Measurements from ENCODE around the gene C1orf159. TPM values are rescaled to one million over a fixed set of nuclear protein-coding genes. Genes with fewer than 3 reads are reported as not detected.

C1orf159 gene
- polyA plus RNA-seq, 3 donors = 6.4 to 20.1 (median 14.1) TPM

- DNase-seq (ENCODE audit: extremely low read depth in 1 of 11, low read depth in 9 of 11, low spot score in 4 of 11) = no peak
These were observed 64.6 kb downstream of the C1orf159 start for GRCh38 chr1:1051127-1051810.

- DNase-seq (ENCODE audit: extremely low read depth in 1 of 11, low read depth in 9 of 11, low spot score in 4 of 11) = no peak
These were observed 65.3 kb downstream of the C1orf159 start for GRCh38 chr1:1050577-1051052.

GRCh38 chr1:1049318-1050165 is 66.3 kb downstream of the C1orf159 start:
- no peak for DNase-seq (ENCODE audit: extremely low read depth in 1 of 11, low read depth in 9 of 11, low spot score in 4 of 11)

GRCh38 chr1:1048765-1049164 is 67.1 kb downstream of the C1orf159 start:
- DNase-seq (ENCODE audit: extremely low read depth in 1 of 11, low read depth in 9 of 11, low spot score in 4 of 11) = no peak

GRCh38 chr1:1047963-1048362 is 67.9 kb downstream of the C1orf159 start:
- no peak for DNase-seq (ENCODE audit: extremely low read depth in 1 of 11, low read depth in 9 of 11, low spot score in 4 of 11)

GRCh38 chr1:1047407-1047806 is 68.5 kb downstream of the C1orf159 start:
- DNase-seq (ENCODE audit: extremely low read depth in 1 of 11, low read depth in 9 of 11, low spot score in 4 of 11) = no peak

- DNase-seq (ENCODE audit: extremely low read depth in 1 of 11, low read depth in 9 of 11, low spot score in 4 of 11) = no peak
These were observed 69.1 kb downstream of the C1orf159 start for GRCh38 chr1:1046767-1047166.

GRCh38 chr1:1046243-1046642 is 69.6 kb downstream of the C1orf159 start:
- no peak for DNase-seq (ENCODE audit: extremely low read depth in 1 of 11, low read depth in 9 of 11, low spot score in 4 of 11)

GRCh38 chr1:1045129-1045528 is 70.8 kb downstream of the C1orf159 start:
- DNase-seq (ENCODE audit: extremely low read depth in 1 of 11, low read depth in 9 of 11, low spot score in 4 of 11) = no peak

GRCh38 chr1:1044455-1045078 is 71.3 kb downstream of the C1orf159 start:
- DNase-seq (ENCODE audit: extremely low read depth in 1 of 11, low read depth in 9 of 11, low spot score in 4 of 11) = no peak

- DNase-seq (ENCODE audit: extremely low read depth in 1 of 11, low read depth in 9 of 11, low spot score in 4 of 11) = no peak
These were observed 72.0 kb downstream of the C1orf159 start for GRCh38 chr1:1043921-1044320.

- DNase-seq (ENCODE audit: extremely low read depth in 1 of 11, low read depth in 9 of 11, low spot score in 4 of 11) = no peak
These were observed 72.5 kb downstream of the C1orf159 start for GRCh38 chr1:1043411-1043810.

GRCh38 chr1:1042835-1043234 is 73.1 kb downstream of the C1orf159 start:
- DNase-seq (ENCODE audit: extremely low read depth in 1 of 11, low read depth in 9 of 11, low spot score in 4 of 11) = no peak

GRCh38 chr1:1041873-1042272 is 74.0 kb downstream of the C1orf159 start:
- no peak for DNase-seq (ENCODE audit: extremely low read depth in 1 of 11, low read depth in 9 of 11, low spot score in 4 of 11)

GRCh38 chr1:1041092-1041523 is 74.8 kb downstream of the C1orf159 start:
- DNase-seq (ENCODE audit: extremely low read depth in 1 of 11, low read depth in 9 of 11, low spot score in 4 of 11) = no peak

GRCh38 chr1:1040004-1040991 is 75.6 kb downstream of the C1orf159 start:
- DNase-seq (ENCODE audit: extremely low read depth in 1 of 11, low read depth in 9 of 11, low spot score in 4 of 11) = peak in 5 of 11 donors; percentile 63 to 72 (median 65)

GRCh38 chr1:1039145-1039910 is 76.6 kb downstream of the C1orf159 start:
- no peak for DNase-seq (ENCODE audit: extremely low read depth in 1 of 11, low read depth in 9 of 11, low spot score in 4 of 11)

GRCh38 chr1:1038694-1039093 is 77.2 kb downstream of the C1orf159 start:
- no peak for DNase-seq (ENCODE audit: extremely low read depth in 1 of 11, low read depth in 9 of 11, low spot score in 4 of 11)

Measured in renal cortex interstitium (tissue), 11 donors.